ENCODE data around the gene SPTBN1.

- TF ChIP-seq, protein P1, sequence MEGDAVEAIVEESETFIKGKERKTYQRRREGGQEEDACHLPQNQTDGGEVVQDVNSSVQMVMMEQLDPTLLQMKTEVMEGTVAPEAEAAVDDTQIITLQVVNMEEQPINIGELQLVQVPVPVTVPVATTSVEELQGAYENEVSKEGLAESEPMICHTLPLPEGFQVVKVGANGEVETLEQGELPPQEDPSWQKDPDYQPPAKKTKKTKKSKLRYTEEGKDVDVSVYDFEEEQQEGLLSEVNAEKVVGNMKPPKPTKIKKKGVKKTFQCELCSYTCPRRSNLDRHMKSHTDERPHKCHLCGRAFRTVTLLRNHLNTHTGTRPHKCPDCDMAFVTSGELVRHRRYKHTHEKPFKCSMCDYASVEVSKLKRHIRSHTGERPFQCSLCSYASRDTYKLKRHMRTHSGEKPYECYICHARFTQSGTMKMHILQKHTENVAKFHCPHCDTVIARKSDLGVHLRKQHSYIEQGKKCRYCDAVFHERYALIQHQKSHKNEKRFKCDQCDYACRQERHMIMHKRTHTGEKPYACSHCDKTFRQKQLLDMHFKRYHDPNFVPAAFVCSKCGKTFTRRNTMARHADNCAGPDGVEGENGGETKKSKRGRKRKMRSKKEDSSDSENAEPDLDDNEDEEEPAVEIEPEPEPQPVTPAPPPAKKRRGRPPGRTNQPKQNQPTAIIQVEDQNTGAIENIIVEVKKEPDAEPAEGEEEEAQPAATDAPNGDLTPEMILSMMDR (IDR thresholded peaks at IDR 0.05), result no peak
- TF ChIP-seq POLR2AphosphoS5 (IDR thresholded peaks at IDR 0.05) (no peak), POLR2A (IDR thresholded peaks at IDR 0.05) (no peak)
These were observed 30.6 kb downstream of the SPTBN1 start for GRCh38 chr2:54486766-54487165.

Data from stomach (tissue), 4 donors.